H9 (cell line): ENCODE data around the gene GNAO1. TPM values are rescaled to one million over a fixed set of nuclear protein-coding genes. Genes with fewer than 3 reads are reported as not detected.

Source experiments
- DNase-seq: peaks from one replicate; pipeline ENCODE4 v3.0.0-alpha.2; 2017
- H2AFZ ChIP-seq: one replicate; pipeline ENCODE4 v1.6.1; 2013; ENCODE audit warnings: mild to moderate bottlenecking, low read length, control low read depth, moderate library complexity
- H2AK5ac ChIP-seq: 2 replicates; pipeline ENCODE4 v1.6.1; 2013; ENCODE audit warnings: low read length, control low read depth, mixed read lengths; ENCODE audit not compliant: insufficient read length
- H2BK120ac ChIP-seq: one replicate; pipeline ENCODE4 v1.6.1; 2013; ENCODE audit warnings: low read depth, mild to moderate bottlenecking, low read length, control low read depth, inconsistent platforms; ENCODE audit not compliant: poor library complexity, severe bottlenecking
- H2BK12ac ChIP-seq: 2 replicates; pipeline ENCODE4 v1.6.1; 2013; ENCODE audit warnings: low read length, control low read depth, mixed read lengths, low read depth; ENCODE audit not compliant: insufficient read length
- H2BK15ac ChIP-seq: 2 replicates; pipeline ENCODE4 v1.6.1; 2013; ENCODE audit warnings: low read depth, low read length, control low read depth
- H2BK20ac ChIP-seq: one replicate; pipeline ENCODE4 v1.6.1; 2013; ENCODE audit warnings: low read depth, mild to moderate bottlenecking, low read length, control low read depth, inconsistent platforms; ENCODE audit not compliant: poor library complexity, severe bottlenecking
- H2BK5ac ChIP-seq: 2 replicates; pipeline ENCODE4 v1.6.1; 2013; ENCODE audit warnings: low read length, control low read depth, mixed read lengths; ENCODE audit not compliant: insufficient read length
- H3K14ac ChIP-seq: 2 replicates; pipeline ENCODE4 v1.6.1; 2013; ENCODE audit warnings: low read length, control low read depth; ENCODE audit not compliant: insufficient read depth
- H3K18ac ChIP-seq: 2 replicates; pipeline ENCODE4 v1.6.1; 2013; ENCODE audit warnings: low read depth, mild to moderate bottlenecking, mixed read lengths, low read length, control low read depth; ENCODE audit not compliant: insufficient read length
- H3K23ac ChIP-seq: 2 replicates; pipeline ENCODE4 v1.6.1; 2013; ENCODE audit warnings: low read length, control low read depth, mixed read lengths, low read depth; ENCODE audit not compliant: insufficient read length
- H3K23me2 ChIP-seq: 2 replicates; pipeline ENCODE4 v1.6.1; 2013; ENCODE audit warnings: low read depth, mild to moderate bottlenecking, mixed read lengths, low read length, control low read depth; ENCODE audit not compliant: insufficient read length, poor library complexity, severe bottlenecking
- H3K27ac ChIP-seq: 2 replicates; pipeline ENCODE4 v1.5.1; 2013; ENCODE audit warnings: low read length, control low read depth, mixed read lengths, low read depth; ENCODE audit not compliant: insufficient read length
- H3K27me3 ChIP-seq: 2 replicates; pipeline ENCODE4 v1.6.1; 2013; ENCODE audit warnings: low read length, control low read depth, inconsistent platforms; ENCODE audit not compliant: insufficient read depth
- H3K4ac ChIP-seq: 2 replicates; pipeline ENCODE4 v1.6.1; 2013; ENCODE audit warnings: low read depth, mild to moderate bottlenecking, control low read depth, inconsistent platforms, low read length, moderate library complexity
- H3K4me1 ChIP-seq: 2 replicates; pipeline ENCODE4 v1.6.1; 2013; ENCODE audit warnings: low read length, control low read depth, inconsistent platforms; ENCODE audit not compliant: insufficient read depth
- H3K4me2 ChIP-seq: 2 replicates; pipeline ENCODE4 v1.6.1; 2013; ENCODE audit warnings: low read length, control low read depth, mixed read lengths; ENCODE audit not compliant: insufficient read length, insufficient read depth
- H3K56ac ChIP-seq: 2 replicates; pipeline ENCODE4 v1.6.1; 2013; ENCODE audit warnings: low read depth, mild to moderate bottlenecking, mixed read lengths, low read length, control low read depth; ENCODE audit not compliant: insufficient read length
- H3K79me1 ChIP-seq: 2 replicates; pipeline ENCODE4 v1.6.1; 2013; ENCODE audit warnings: low read depth, mild to moderate bottlenecking, moderate library complexity, low read length, control low read depth, inconsistent platforms; ENCODE audit not compliant: insufficient read depth, poor library complexity, severe bottlenecking
- H3K79me2 ChIP-seq: 2 replicates; pipeline ENCODE4 v1.6.1; 2013; ENCODE audit warnings: low read length, control low read depth, inconsistent platforms; ENCODE audit not compliant: insufficient read depth
- H3K9ac ChIP-seq: 2 replicates; pipeline ENCODE4 v1.6.1; 2013; ENCODE audit warnings: low read length, control low read depth, mixed read lengths; ENCODE audit not compliant: insufficient read length; ENCODE audit errors: extremely low read depth
- H3K9me3 ChIP-seq: one replicate; pipeline ENCODE4 v1.6.1; 2013; ENCODE audit warnings: low read depth, low read length, inconsistent platforms; ENCODE audit not compliant: control insufficient read depth
- H3T11ph ChIP-seq: one replicate; pipeline ENCODE4 v1.6.1; 2013; ENCODE audit warnings: mild to moderate bottlenecking, low read length, control low read depth, inconsistent platforms
- H4K20me1 ChIP-seq: one replicate; pipeline ENCODE4 v1.6.1; 2013; ENCODE audit not compliant: control insufficient read depth, insufficient read length, insufficient read depth
- H4K5ac ChIP-seq: 2 replicates; pipeline ENCODE4 v1.6.1; 2013; ENCODE audit warnings: low read depth, mild to moderate bottlenecking, mixed read lengths, low read length, control low read depth; ENCODE audit not compliant: insufficient read length
- H4K8ac ChIP-seq: replicated peaks from 2 replicates; pipeline ENCODE4 v1.6.1; 2013; ENCODE audit warnings: low read length, control low read depth, mixed read lengths, low read depth; ENCODE audit not compliant: insufficient read length
- H4K91ac ChIP-seq: 2 replicates; pipeline ENCODE4 v1.6.1; 2013; ENCODE audit warnings: low read depth, mild to moderate bottlenecking, moderate library complexity, mixed read lengths, low read length, control low read depth; ENCODE audit not compliant: insufficient read length
- H3K27ac Mint-ChIP-seq, 3 experiments: 2 replicates in 2 of 3; 3 replicates in 1 of 3; pipeline ENCODE4 v1.8.0; 2020 to 2021; ENCODE audit warnings: mixed read lengths in 3 of 3, mild to moderate bottlenecking in 1 of 3, moderate library complexity in 1 of 3
- H3K27me3 Mint-ChIP-seq: 2 replicates; pipeline ENCODE4 v1.8.0; 2021; ENCODE audit warnings: low read depth, mild to moderate bottlenecking, moderate library complexity, mixed read lengths
- H3K36me3 Mint-ChIP-seq, 3 experiments: 2 replicates in 2 of 3; 3 replicates in 1 of 3; pipeline ENCODE4 v1.8.0; 2020 to 2021; ENCODE audit warnings: low read depth in 3 of 3, mixed read lengths in 3 of 3; ENCODE audit not compliant: insufficient read depth in 1 of 3
- H3K4me1 Mint-ChIP-seq, 2 experiments: 2 replicates each; pipeline ENCODE4 v1.8.0; 2020; ENCODE audit warnings: mixed read lengths in 2 of 2
- H3K4me3 Mint-ChIP-seq, 2 experiments: 2 replicates in 1 of 2; 3 replicates in 1 of 2; pipeline ENCODE4 v1.8.0; 2020 to 2021; ENCODE audit warnings: mild to moderate bottlenecking in 2 of 2, mixed read lengths in 2 of 2, moderate library complexity in 1 of 2
- H3K9me3 Mint-ChIP-seq, 2 experiments: 2 replicates in 1 of 2; 3 replicates in 1 of 2; pipeline ENCODE4 v1.8.0; 2020; ENCODE audit warnings: mild to moderate bottlenecking in 2 of 2, mixed read lengths in 2 of 2, moderate library complexity in 1 of 2
- WGBS: extraction: QIAGEN DNeasy Blood & Tissue Kit; methylation state at CpG from one replicate; pipeline ENCODE4 v1.1.7; 2013; ENCODE audit warnings: missing lambda C conversion rate, low lambda C conversion rate, mixed read lengths; ENCODE audit not compliant: insufficient read length; ENCODE audit errors: extremely low coverage; 5-methylcytosine and 5-hydroxymethylcytosine counted together
- total RNA-seq: library from RNA; stranded (reverse); gene quantifications from 2 replicates; pipeline ENCODE4 v1.2.1, GENCODE V29; 2021
- TF ChIP-seq, protein P1 (sequence below): fragments of 200-600 bp; sonication (generic); conservative IDR thresholded peaks from 3 replicates; pipeline ENCODE4 v1.8.0; 2021; ENCODE audit warnings: antibody characterized with exemption, mild to moderate bottlenecking

GNAO1 gene
- total RNA-seq, 1 experiment from 2014 or later, result 16.9 TPM

DNA sequence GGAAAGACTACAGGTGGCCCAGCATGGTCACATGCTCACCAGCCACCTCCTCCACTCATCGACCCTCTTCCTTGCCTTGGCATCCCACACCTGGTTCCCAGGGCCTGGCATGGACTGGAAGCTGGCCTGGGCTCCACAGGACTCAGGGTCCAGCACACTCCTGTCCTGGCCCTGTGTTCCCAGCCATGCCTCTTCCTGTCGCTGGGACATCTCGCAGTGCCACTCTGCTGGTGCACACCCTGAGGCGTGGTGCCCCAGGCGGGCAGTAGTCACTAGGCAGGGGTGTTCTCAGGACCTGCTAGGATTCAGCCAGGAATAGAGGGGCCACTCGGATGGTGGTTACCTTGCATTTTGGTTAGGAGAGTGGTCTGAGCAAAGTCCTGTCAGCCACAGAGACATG lies 134.7 kb downstream of the GNAO1 start:
- H4K91ac ChIP-seq, result no peak overlapping the region
- no peak overlapping the region for H3K56ac ChIP-seq
- H3T11ph ChIP-seq, result no peak overlapping the region
- no peaks in the 10 kb centered on the region for H3K79me1 ChIP-seq
- H3K9ac ChIP-seq, result no peak overlapping the region
- Mint-ChIP-seq H3K4me3 (no peak overlapping the region), H3K4me1 (no peaks in the 10 kb centered on the region), H3K27ac (0 out of 7 replicates have a peak overlapping the region, but pooled peaks of 1 of the 3 experiments have one; percentile 5), H3K36me3 (no peaks in the 10 kb centered on the region; a peak in 1 of 7 replicates), H3K27me3 (no peaks in the 10 kb centered on the region), H3K9me3 (no peaks in the 10 kb centered on the region)
- H3K23me2 ChIP-seq, result no peaks in the 10 kb centered on the region
- TF ChIP-seq, protein P1, sequence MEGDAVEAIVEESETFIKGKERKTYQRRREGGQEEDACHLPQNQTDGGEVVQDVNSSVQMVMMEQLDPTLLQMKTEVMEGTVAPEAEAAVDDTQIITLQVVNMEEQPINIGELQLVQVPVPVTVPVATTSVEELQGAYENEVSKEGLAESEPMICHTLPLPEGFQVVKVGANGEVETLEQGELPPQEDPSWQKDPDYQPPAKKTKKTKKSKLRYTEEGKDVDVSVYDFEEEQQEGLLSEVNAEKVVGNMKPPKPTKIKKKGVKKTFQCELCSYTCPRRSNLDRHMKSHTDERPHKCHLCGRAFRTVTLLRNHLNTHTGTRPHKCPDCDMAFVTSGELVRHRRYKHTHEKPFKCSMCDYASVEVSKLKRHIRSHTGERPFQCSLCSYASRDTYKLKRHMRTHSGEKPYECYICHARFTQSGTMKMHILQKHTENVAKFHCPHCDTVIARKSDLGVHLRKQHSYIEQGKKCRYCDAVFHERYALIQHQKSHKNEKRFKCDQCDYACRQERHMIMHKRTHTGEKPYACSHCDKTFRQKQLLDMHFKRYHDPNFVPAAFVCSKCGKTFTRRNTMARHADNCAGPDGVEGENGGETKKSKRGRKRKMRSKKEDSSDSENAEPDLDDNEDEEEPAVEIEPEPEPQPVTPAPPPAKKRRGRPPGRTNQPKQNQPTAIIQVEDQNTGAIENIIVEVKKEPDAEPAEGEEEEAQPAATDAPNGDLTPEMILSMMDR, result no peak
- no peak overlapping the region for H4K8ac ChIP-seq
- no peak overlapping the region for H2BK20ac ChIP-seq
- no peak overlapping the region for H3K4me2 ChIP-seq
- no peak for DNase-seq
- no peak overlapping the region for H4K5ac ChIP-seq
- no peak overlapping the region for H2AFZ ChIP-seq
- H4K20me1 ChIP-seq, result no peaks in the 10 kb centered on the region
- H2BK15ac ChIP-seq, result no peak overlapping the region
- no peaks in the 10 kb centered on the region for H3K27me3 ChIP-seq
- H3K79me2 ChIP-seq, result no peaks in the 10 kb centered on the region
- no peak overlapping the region for H3K27ac ChIP-seq
- no peak overlapping the region for H2AK5ac ChIP-seq
- no peak overlapping the region for H3K23ac ChIP-seq
- no peaks in the 10 kb centered on the region for H3K4me1 ChIP-seq
- H3K18ac ChIP-seq, result no peak overlapping the region
- H2BK12ac ChIP-seq, result no peak overlapping the region
- WGBS, result no CpG with 5 or more reads among the region's 6 CpGs
- no peak overlapping the region for H3K4ac ChIP-seq
- no peaks in the 10 kb centered on the region for H3K9me3 ChIP-seq
- H2BK120ac ChIP-seq, result no peak overlapping the region
- H2BK5ac ChIP-seq, result no peak overlapping the region
- H3K14ac ChIP-seq, result no peak overlapping the region; the same call in 1 of the 2 replicates
